GM18517 (cell line): ENCODE results near the gene CDC42BPG.

Experiments
- ATAC-seq: cut with Tn5 transposase; IDR thresholded peaks from one replicate; pipeline ENCODE4 v1.9.1; 2021; ENCODE audit warnings: mild to moderate bottlenecking, moderate library complexity; ENCODE audit not compliant: unreplicated experiment

The CDC42BPG gene

DNA sequence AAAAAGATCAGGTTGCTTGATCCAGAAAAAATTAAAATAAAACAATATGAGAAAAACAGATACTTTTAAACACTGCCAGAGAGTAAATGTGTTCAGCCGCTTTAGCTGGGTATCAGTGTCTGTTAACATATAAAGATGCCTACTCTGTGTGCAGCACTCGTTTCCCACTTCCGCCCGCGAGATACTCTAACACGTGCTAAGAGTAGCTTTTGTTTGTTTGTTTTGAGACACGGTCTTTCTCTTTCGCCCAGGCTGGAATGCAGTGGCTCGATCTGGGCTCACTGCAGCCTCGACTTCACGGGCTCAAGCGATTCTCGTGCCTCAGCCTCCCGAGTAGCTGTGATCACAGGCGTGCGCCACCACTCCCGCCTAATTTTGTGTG is 33.6 kb downstream of the CDC42BPG start:
- peak; percentile 5 for ATAC-seq

DNA sequence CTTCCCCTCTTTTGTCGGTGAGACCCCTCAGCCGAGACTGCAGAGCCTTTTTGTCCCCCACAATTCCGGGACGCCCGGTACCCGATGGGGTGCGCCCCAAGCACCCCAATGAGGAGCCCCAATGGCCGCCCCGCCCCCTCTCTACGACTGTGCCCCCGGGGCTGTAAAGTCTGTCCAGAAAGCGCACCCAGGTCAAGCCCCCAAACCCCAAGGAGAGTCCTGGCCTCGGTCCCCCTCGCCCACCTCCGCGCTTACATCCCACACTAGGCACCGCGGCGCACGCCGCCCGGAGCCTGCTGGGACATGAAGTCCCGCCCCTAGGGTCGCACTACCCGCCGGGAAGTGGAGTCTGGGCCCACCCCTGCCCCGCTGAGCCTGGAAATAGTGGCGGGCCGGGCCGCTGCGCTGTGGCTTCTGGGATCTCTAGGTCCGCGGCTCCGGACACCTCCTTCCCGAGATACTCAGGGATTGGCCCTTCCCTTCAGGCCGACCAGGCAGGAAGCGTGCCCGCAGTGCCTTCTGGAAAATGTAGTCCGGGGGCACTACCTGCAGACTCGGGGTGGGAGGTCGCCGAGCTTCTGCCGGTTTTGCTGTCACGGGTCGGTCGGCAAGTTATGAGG is 34.1 kb downstream of the CDC42BPG start, which contains the start of gene MEN1:
Gene MEN1 (minus strand): TSS at position 281 of the 620 bp plus-strand sequence. CDS start 442 bp downstream, outside the sequence.
- ATAC-seq = peak; percentile 37

DNA sequence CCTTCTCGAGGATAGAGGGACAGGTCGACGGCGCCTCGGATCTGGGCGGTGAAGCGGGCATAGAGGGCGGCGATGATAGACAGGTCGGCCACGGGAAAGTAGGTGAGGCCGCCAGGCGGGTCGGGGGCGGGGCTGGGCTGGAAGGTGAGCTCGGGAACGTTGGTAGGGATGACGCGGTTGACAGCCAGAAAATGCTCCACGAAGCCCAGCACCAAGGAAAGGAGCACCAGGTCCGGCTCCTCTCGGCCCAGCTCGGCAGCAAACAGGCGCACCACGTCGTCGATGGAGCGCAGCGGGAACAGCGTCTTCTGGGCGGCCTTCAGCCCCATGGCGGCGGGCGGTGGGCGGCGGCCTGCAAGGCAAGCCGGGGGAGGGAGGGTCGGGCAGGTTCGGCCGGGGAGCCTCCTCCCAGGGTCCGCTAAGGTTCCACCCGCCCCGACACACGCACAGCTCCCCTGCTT is 34.6 kb downstream of the CDC42BPG start:
- no peak for ATAC-seq

DNA sequence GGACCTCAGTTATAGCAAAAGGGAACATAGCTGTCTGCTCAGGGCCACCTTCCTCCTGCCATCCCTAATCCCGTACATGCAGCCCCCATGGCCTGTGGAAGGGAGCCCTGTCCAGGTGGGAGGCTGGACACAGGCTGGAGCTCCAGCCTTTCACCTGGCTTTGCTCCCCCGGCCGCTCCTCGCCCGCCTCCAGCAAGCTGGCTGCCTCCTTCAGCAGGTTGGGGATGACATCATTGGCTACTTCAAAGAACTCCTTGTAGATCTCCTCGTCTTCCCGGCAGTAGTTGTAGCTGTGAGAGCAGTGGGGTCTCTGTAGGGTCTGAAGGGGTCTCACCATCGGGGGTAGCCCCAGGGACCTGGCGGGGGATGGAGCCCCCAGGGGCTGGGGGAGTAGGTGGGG is 39.0 kb downstream of the CDC42BPG start:
- no peak for ATAC-seq

DNA sequence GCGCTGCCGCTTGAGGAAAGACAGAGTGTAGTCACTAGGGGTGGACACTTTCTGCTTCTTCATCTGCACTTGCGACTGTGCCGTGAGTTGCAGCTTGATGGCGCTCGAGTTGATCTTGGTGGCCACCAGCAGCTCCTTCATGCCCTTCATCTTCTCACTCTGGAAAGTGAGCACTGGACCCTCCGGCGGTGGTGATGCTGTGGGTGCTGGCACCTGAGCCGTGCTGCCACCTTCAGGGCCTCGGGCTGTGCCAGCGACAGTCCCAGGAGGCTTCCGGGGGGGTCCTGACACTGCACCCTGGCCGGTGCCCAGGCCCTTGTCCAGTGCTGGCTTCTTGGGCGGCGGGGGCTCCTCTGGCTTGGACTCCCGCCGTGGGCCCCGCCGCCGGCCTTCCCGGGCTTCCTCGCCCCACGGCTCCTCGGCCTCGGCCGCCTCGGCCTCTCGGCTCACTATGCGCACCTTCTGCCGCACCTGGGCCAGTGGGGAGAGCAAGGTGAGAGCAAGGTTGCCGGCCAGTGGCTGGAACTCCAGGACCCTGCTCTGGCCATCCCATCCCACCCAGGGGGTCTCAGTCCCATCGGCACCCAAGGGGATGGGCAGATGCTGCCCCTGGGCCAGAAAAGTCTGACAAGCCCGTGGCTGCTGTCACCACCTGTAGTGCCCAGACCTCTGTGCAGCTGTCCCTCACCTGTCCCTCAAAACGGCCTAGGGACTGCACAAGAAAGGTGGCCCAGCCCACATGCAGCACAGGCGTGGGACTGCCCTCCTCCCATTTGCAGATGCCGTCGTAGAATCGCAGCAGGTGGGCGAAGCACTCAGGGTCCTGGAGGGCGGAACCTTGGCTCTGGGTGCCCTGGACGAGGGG is 39.9 kb downstream of the CDC42BPG start:
- ATAC-seq = no peak

DNA sequence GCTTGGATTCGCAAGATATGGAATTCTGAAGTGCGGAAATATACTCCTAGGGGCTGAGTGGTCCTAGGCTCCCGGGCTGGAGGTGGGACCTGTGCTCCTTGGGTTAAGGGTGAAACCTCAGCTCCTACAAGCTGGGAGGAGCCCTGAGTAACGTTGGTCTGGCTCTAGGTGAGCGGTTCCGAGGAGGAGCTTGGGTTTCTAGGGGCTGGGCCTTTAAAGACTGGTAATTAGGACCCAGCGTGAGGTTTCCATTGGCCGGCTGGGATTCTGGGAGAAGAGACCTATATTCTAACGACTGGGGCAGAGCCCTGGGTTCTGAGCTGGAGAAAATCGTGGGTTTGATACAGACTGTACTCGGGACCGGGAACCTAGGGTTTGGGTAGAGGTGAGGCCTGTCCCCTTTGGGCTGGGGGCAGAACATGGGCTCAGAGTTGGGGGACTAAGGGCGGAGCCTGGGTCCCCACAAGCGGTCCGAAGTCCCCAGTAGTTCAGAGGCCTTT is 40.6 kb downstream of the CDC42BPG start:
- no peak for ATAC-seq

DNA sequence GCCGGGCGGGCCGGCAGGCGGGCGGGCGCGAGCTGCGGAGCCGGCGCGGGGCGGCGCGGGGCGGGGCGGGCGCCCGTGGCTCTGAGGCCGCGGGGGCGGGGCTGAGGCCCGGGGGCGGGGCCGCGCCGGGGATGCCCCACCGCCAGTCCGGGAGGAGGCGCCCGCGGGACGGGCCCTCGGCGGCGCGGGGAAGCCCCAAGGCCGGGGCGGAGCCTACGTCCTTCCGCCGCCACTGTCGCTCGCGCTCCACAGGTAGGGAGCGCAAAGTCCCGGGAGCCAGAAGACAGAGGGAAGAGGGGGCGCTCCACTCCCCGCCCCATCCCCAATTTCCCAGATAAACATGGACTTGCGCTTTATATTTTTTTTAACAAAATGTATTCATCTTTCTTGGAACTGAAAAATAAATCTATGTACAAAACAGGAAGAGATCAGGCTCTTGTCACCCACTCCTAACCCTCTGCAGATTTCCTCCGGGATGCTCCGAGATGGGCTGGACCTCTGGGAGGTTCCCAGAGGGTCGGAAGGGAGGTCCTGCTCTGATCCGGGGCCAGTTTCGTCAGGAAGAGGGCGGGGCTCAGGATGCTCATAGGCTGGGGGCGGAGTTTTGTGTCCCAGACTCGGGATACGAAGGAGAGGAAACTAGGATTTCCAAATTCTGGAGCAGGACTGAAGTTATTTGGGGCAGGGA is 41.2 kb downstream of the CDC42BPG start, which contains the start of gene MAP4K2:
Gene MAP4K2 (minus strand): TSS at position 57 of the 688 bp plus-strand sequence. CDS start 65 bp downstream, outside the sequence.
- peak; percentile 49 for ATAC-seq

DNA sequence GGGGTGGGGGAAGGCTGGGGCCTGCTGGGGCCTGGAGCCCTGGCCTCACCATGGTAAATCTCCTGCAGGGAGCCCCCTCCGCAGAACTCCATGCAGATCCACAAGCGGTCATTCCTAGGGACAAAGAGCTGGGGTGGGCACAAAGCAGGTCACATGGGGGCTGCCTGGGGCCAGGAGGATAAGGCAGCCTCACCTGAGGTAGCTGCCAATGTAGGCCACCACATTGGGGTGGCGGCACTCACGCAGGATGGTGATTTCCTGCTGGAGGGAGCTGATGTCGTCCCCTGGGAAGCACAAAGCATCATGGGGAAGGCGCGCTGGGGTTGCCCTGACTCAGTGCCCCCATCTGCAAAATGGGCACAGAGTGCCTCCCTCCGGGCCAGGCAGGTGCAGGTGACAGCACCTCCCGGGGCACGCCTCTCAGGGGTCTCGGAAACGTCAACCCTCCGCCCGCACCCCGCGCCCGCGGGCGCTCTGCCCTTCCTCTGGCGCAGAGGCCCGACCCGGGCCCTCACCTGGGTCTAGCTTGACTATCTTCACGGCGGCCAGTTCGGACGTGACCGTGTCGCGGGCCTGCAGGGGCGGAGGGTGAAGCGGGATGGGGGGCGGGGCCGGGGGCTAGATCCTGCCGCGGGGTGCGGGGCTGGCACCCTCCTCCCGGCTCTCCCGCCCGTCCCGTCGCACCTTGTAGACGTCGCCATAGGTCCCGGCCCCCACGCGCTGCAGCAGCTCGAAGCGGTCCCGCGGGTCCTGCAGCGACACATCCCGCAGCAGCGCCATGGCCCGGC is 41.9 kb downstream of the CDC42BPG start:
- ATAC-seq = peak; percentile 16

DNA sequence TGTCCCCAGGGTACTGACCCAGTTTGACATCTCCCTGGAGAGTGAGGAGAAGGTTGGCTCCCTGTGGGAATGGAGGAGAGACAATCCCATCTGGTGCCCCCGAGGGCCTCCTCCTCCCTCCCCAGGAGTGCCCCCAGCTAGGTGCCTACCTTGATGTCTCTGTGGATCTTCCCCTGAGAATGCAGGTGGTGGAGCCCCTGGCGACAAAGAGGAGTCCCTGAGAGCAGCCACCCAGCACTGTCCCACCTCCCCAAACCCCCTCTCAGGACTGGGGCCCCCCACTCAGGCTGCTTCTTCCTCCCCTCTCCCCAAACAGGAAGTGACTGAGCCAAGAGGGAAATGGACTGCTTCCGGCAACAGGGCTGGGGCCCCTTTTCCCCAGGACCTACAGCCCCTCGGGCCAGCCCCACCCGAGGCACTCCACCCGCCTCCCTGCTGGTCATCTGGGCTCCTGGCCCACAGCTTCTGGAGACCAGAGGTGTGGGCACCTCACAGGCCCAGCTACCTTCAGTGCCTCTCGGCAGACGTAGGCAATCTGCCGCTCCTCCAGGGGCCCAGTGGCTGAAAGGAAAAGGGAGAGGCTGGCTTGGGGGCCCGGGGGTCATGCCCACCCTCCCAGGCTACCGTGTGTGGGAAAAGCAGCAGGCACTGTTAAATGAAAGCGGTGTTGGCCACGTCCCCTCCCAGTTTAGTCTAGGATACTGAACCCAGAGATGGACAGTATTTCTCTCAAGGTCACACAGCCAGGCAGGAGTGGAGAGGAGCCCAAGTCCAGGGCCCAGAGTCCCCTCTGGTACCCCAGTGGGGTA is 42.7 kb downstream of the CDC42BPG start:
- no peak for ATAC-seq

DNA sequence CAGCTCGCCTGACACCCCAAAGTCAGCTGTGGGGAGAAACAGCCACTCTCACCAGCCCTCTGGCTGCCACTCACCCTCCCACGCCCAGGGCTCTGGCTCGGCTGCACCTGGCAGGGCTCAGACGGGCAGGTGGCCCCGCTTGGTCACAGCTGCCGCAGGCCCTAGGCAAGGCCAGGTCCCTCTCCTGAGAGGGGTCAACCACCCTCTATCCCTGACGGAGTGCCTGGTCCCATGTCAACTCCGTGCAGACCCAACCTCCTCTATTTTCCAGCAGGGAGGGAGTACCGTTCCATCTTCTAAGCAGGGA is 43.3 kb downstream of the CDC42BPG start:
- ATAC-seq = no peak

DNA sequence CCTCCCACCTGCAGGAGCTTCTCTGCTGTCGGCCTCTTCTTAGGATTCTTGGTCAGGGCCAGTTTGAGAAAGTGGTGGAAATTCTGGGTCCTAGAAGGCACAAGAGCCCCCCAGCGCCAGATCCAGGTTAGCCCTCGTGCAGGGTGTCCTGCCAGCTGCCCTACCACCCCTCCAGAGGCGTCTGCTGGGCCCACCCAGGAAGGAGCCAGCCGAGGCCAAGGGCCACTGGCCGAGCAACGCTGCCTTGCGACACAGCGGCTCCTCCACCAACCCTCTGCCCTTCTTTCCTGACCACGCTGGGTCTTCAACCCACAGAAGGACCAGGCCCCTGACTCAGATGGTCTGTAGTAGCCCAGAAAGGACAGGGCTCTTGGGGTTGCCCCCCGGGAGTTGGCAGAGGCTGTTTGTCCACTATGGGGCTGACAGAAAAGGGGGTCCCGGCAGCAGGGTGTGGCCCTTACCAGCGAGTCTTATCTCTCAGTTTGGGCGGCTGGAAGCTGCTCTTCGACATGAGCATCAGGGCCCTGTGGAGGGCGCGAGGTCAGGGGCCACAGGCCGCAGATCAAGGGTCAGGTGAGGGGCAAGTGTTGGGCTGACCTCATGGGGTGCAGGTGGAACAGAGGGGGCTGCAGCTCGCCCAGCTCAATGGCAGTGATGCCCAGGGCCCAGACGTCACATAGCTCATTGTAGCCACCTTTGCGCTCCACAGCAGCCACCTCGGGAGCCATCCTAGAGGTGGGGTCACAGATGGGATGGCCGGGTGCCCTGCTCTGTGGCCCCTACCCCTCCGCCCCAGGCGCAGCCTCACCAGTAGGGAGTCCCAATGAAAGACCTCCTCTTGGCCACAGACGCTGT is 43.9 kb downstream of the CDC42BPG start:
- no peak for ATAC-seq

DNA sequence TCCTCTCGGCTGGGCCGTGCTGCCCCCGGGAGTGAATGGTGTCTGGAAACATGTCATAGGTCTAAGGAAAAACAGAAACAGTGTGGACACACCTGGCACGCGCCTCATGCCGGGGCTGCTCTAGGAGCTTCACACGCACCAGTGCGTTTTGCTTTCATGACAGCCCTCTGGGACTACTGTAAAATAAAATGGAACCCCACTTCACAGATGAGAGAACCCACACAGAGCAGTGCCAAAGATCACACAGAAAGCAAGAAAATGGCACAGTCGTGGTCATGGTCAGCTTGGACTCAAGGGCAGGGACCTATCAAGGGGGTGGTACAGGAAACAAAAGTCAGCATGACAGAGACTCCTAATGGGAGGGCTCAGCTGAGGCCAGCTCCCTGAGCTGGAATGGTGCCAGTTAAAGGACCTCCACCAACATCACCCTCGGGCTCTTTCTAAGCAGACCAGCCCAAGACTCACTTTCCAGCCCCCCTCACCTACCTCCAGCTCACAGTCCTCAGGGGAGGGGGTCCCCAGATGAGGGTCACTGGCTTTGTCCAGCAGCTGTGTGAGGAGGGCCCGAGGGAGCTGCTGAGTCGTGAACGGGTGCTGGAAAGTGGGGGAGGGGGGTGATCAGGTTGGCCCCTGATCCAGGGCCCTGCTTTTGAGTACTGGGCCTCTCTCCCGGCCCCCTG is 44.7 kb downstream of the CDC42BPG start:
- no peak for ATAC-seq

DNA sequence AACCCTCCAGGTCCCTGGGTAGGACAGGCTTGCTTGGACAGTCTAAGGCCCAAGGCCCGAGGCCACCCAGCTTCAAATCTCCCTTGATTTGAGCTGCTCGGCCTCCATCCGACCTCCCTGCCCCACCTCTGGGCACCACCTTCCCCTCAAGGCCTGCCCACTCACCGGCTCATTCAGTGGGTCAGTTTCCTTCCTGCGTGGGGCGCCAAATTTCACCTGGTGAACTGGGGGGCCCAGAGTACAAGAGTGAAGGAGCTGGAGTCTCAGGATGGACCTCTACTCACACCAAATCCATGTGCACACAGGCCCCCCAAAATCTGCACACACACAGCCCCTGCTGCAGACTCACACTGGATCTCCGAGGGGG is 45.2 kb downstream of the CDC42BPG start:
- ATAC-seq = no peak

DNA sequence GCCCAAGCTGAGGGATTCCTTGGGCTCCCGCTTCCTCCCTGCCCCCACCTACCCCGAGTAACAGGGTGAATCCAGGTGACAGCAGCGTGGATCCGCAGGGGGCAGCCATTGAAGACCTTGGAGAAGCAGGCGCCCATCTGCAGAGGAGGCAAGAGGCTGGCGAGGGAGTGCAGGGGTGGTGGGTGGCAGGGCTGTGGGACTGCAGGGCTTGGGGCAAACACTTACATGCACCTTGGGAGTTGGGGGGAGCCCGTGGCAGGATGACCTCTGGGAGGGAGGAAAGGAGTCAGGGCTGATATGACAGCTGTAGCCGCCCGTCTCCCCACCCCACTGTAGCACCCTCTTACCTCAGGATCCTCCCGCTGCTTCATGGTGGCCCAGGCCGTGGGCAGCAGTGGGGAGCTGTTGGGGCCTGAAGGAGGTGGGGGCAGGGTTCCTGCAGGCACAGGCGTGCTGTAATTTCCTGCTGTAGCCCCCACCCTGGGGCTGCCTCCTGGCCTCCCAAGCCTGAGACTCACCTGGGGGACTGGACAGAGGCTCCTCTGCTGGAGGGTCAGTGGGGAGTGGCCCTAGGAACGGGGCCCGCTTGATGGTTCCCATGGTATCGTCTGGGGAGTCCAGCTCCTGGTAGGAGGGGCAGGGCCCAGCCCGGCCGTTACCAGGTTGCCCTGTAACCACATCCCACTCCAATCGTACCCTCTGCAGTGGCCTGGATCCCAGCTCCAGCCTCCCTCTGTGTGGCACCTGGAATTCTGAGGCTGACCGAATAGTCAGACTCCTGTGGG is 47.5 kb downstream of the CDC42BPG start:
- ATAC-seq = no peak

DNA sequence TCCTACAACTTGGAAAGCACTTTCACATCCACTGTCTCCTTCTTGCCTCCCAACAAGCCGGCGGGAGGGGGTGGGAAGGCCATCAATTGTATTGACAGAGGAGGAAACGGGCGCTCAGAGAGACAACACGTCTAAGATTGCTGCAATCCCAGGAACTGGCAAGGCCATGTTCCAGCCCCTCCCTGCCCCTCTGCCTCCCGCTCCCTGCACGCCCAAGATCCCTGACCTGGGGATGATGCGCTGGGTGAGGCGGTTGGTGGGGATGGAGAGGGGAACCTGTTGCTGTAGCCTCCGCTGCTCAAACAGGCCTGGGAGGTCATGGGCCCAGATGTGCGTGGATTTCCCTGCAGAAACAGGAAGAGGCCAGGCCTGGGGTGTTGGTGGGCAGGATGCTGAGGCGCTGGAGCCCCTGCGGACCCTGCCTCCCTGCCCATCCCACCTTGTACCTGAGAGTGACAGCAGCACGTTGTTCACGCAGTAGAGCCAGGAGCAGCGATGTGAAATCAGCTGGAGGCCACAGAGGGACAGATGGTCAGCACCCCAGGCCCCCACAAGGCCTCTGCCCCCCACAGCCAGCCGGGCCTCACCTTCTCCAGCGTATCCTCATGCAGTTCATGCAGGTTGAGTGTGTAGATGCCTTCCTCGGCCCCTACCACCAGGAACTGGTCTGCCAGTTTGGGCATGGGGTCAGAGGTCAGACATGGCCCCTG is 48.3 kb downstream of the CDC42BPG start:
- ATAC-seq = no peak

DNA sequence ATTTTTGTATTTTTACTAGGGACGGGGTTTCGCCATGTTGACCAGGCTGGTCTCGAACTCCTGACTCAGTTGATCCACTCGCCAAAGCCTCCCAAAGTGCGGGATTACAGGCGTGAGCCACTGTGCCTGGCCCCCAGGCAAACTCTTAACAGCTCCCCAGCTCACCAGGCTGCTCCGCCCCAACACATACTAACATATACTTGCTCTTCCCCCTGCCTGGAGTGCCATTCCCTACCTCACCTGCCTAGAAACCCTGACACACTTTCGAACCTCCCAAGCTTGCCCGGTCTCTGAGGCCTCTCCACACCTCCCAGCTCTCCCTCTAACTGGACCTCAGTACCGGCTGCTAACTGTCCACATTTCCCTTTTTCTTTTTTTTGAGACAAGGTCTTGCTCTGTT is 49.9 kb downstream of the CDC42BPG start:
- no peak for ATAC-seq
